H7 (cell line): ENCODE measurements around the gene CERS2. TPM values are rescaled to one million over a fixed set of nuclear protein-coding genes. Genes with fewer than 3 reads are reported as not detected.
"Not testable (repeated sequence)": the region's sequence is repeated elsewhere in the genome, so short reads cannot be mapped to it uniquely, and the experiment has no call there.

Source experiments
- DNase-seq: peaks from one replicate; pipeline ENCODE4 v3.0.0; 2012
- H3K27me3 ChIP-seq: 2 replicates; pipeline ENCODE4 v1.6.0; 2011; ENCODE audit warnings: mild to moderate bottlenecking, low read length; ENCODE audit not compliant: control insufficient read depth, insufficient read depth
- H3K36me3 ChIP-seq: replicated peaks from 2 replicates; pipeline ENCODE4 v1.5.1; 2011; ENCODE audit warnings: low read length; ENCODE audit not compliant: control insufficient read depth, insufficient read depth
- H3K4me3 ChIP-seq: 2 replicates; pipeline ENCODE4 v1.5.1; 2011; ENCODE audit warnings: low read depth, mild to moderate bottlenecking, control low read depth, low read length, moderate library complexity; ENCODE audit not compliant: insufficient read depth
- total RNA-seq: library from RNA; depleted of rRNA; stranded (reverse); fragments of >200 nt; shearing (Covaris generic); gene quantifications from 2 replicates; pipeline ENCODE4 v1.2.3, GENCODE V29; 2014

The CERS2 gene
- total RNA-seq, 1 experiment from 2014 or later = 297 TPM

GRCh38 chr1:150968491-150968890 lies 6.1 kb downstream of the CERS2 start:
- Histone ChIP-seq H3K36me3 (peaks cover 44% of the 10 kb centered on the region), H3K4me3 (no peak overlapping the region), H3K27me3 (no peaks in the 10 kb centered on the region)
- DNase-seq = no peak

- no peaks in the 10 kb centered on the region for H3K27me3 ChIP-seq
- no peak overlapping the region for H3K4me3 ChIP-seq
- H3K36me3 ChIP-seq = peaks cover 47% of the 10 kb centered on the region
- peak; percentile 8 for DNase-seq
Measured at GRCh38 chr1:150967936-150968335, 6.7 kb downstream of the CERS2 start.

GRCh38 chr1:150966011-150966410 lies 8.6 kb downstream of the CERS2 start:
- H3K4me3 ChIP-seq = no peak overlapping the region
- peaks cover 56% of the 10 kb centered on the region for H3K36me3 ChIP-seq
- peak; percentile 26 for DNase-seq
- no peaks in the 10 kb centered on the region for H3K27me3 ChIP-seq

GRCh38 chr1:150965605-150966004 lies 9.0 kb downstream of the CERS2 start:
- no peak for DNase-seq
- Histone ChIP-seq H3K4me3 (no peak overlapping the region), H3K27me3 (no peaks in the 10 kb centered on the region), H3K36me3 (peaks cover 59% of the 10 kb centered on the region)

DNA sequence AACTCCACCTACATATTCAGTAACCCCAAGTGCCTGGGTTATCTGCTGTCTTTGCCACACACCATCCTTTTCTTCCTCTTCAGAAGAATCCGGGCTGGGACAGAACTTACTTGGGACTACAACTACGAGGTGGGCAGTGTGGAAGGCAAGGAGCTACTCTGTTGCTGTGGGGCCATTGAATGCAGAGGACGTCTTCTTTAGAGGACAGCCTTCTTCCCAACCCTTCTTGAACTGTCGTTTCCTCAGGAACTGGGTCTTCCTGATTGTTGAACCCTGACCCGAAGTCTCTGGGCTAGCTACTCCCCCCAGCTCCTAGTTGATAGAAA lies 10.5 kb downstream of the CERS2 start:
- H3K36me3 ChIP-seq = peaks cover 66% of the 10 kb centered on the region
- no peaks in the 10 kb centered on the region for H3K27me3 ChIP-seq
- DNase-seq = no peak
- no peak overlapping the region for H3K4me3 ChIP-seq

DNA sequence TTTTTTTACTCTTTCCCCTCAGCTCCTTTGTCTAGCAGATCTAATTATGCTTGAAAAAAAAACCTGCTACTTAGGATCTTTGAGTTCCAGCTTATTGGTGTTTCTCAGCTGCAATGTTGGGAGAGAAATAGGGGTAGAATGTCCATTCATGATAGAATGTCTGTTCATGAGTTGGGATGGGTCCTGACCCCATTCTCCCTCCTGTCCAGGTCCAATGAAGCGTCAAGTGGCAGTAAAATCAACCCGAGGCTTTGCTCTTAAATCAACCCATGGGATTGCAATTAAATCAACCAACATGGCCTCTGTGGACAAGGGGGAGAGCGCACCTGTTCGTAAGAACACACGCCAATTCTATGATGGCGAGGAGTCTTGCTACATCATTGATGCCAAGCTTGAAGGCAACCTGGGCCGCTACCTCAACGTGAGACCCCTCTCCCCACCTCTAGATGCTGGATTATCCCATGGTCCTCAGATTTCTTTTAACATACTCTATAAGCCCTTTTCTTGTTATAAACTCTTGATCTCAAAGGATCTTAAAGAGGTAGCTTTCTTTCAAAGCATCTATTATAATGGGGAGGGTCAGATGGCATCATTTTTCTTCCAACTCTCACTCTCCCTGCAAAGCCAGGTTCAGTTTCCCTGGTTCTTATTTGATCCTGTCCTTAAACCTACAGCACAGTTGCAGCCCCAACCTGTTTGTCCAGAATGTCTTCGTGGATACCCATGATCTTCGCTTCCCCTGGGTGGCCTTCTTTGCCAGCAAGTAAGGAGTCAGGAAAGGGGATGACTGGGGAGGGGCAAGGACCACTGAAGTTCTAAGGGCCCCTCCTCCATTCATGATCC lies 11.1 kb downstream of the CERS2 start:
- no peaks in the 10 kb centered on the region for H3K27me3 ChIP-seq
- peaks cover 64% of the 10 kb centered on the region for H3K36me3 ChIP-seq
- no peak overlapping the region for H3K4me3 ChIP-seq
- peak; percentile 8 for DNase-seq

- Histone ChIP-seq H3K27me3 (no peaks in the 10 kb centered on the region), H3K36me3 (peaks cover 53% of the 10 kb centered on the region), H3K4me3 (no peak overlapping the region)
- DNase-seq = peak; percentile 5
Measured at GRCh38 chr1:150961756-150962155, 12.9 kb downstream of the CERS2 start.

DNA sequence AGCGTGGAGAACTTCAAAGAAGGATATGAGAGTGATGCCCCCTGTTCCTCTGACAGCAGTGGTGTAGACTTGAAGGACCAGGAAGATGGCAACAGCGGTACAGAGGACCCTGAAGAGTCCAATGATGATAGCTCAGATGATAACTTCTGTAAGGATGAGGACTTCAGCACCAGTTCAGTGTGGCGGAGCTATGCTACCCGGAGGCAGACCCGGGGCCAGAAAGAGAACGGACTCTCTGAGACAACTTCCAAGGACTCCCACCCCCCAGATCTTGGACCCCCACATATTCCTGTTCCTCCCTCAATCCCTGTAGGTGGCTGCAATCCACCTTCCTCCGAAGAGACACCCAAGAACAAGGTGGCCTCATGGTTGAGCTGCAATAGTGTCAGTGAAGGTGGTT lies 14.0 kb downstream of the CERS2 start:
- DNase-seq = no peak
- no peak overlapping the region for H3K4me3 ChIP-seq
- no peaks in the 10 kb centered on the region for H3K27me3 ChIP-seq
- peaks cover 42% of the 10 kb centered on the region for H3K36me3 ChIP-seq

DNA sequence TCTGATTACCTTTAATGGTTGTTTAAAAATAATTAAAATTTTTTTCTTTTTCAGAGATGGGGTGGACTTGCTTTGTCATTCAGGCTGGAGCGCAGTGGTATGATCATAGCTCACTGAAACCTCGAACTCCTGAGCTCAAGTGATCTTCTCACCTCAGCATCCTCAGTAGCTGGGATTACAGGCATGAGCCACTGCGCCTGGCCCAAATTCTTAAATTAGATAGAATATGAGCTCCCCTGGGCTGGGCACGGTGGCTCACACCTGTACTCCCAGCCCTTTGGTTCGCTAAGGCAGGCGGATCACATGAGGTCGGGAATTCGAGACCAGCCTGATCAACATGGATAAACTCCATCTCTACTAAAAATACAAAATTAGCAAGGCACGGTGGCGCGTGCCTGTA lies 17.0 kb downstream of the CERS2 start:
- DNase-seq = no peak
- H3K4me3 ChIP-seq = no peak overlapping the region
- no peaks in the 10 kb centered on the region for H3K27me3 ChIP-seq
- peaks cover 26% of the 10 kb centered on the region for H3K36me3 ChIP-seq

- H3K36me3 ChIP-seq = peaks cover 27% of the 10 kb centered on the region
- no peak overlapping the region for H3K4me3 ChIP-seq
- DNase-seq = no peak
- H3K27me3 ChIP-seq = no peaks in the 10 kb centered on the region
Measured at GRCh38 chr1:150955280-150955679, 19.4 kb downstream of the CERS2 start.

DNA sequence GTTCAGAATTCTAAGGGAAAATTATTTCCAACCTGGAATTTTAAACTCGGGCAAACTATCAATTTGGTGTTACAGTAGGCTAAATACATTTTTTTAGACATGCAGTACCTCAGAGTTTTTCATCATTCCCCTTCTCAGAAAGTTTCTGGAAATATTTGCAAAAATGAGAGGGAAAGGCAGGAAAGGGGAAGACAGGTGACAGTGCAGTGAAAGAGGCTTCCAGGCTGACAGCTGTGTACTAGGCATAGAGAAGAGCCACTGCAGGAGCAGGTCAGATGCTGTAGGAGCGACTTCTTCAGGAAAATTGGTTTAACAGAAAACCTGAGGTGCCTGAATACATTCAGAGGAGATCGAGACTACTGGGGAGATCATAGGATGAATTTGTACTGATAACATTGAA lies 19.9 kb downstream of the CERS2 start:
- Histone ChIP-seq H3K27me3 (no peaks in the 10 kb centered on the region), H3K4me3 (no peak overlapping the region), H3K36me3 (peaks cover 26% of the 10 kb centered on the region)
- DNase-seq = no peak

DNA sequence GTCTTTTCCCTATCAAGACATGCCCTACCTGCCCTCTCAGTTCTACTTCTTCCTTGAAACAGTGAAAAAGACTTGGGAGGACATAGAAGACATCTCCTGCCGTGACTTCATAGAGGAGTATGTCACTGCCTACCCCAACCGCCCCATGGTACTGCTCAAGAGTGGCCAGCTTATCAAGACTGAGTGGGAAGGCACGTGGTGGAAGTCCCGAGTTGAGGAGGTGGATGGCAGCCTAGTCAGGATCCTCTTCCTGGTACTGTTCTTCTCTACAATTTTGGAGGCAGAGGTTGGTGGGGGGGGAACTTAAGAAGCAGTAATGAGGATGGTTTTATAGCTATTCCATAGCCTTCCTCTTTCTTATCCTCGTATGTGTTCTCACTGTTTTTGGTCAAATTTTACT lies 29.8 kb downstream of the CERS2 start:
- peaks cover 43% of the 10 kb centered on the region for H3K36me3 ChIP-seq
- no peaks in the 10 kb centered on the region for H3K27me3 ChIP-seq
- DNase-seq = no peak
- no peak overlapping the region for H3K4me3 ChIP-seq

DNA sequence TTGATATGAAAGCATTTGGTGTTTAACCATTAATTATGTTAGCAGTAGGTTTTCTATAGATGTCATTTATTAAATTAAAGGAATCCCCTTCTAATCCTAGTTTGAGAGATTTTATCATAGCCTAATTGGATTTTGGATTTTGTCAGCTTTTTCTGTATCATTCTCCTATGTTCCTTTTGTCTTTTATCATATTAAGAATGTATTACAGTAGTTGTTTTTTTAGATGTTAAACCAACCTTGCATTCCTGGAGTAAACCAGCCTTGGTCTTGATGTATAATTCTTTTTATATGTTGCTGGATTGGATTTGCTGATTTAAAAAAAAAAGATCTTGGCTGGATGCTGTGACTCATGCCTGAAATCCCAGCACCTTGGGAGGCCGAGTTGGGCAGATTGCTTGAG lies 42.9 kb downstream of the CERS2 start:
- Histone ChIP-seq H3K4me3 (no peak overlapping the region), H3K36me3 (peaks cover 23% of the 10 kb centered on the region), H3K27me3 (no peaks in the 10 kb centered on the region)
- DNase-seq = no peak

GRCh38 chr1:150928775-150929174 lies 45.9 kb downstream of the CERS2 start:
- not testable (repeated sequence) for H3K4me3 ChIP-seq, H3K27me3 ChIP-seq, DNase-seq
- H3K36me3 ChIP-seq = peaks cover 23% of the 10 kb centered on the region

DNA sequence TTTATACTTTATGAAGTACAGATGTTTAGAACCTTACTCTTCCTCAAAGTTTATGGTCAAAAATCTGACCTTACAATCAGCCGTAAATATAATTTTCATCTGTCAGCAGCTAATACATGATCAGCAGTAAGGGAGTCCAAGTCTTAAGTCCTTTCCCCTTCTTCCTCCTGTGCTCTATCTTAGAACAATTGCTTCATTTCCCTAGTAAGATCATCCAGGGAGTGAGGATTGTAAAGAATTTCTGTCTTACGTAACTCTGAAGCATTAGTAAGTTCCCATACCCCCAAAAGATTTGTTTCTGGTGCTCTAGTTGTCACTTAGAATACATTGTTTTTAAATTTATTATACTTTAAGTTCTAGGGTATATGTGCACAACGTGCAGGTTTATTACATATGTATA lies 46.3 kb downstream of the CERS2 start:
- no peak for DNase-seq
- Histone ChIP-seq H3K27me3 (no peaks in the 10 kb centered on the region), H3K36me3 (peaks cover 23% of the 10 kb centered on the region), H3K4me3 (no peak overlapping the region)

- Histone ChIP-seq H3K36me3 (peaks cover 23% of the 10 kb centered on the region), H3K27me3 (no peaks in the 10 kb centered on the region), H3K4me3 (no peak overlapping the region)
- DNase-seq = no peak
Measured at GRCh38 chr1:150927624-150928023, 47.0 kb downstream of the CERS2 start.
